BLaER1 (cell line): ENCODE measurements around the gene ACP3.

Experiments used
- H3K27ac ChIP-seq: shearing (Covaris generic); formaldehyde crosslinking; 2 replicates; pipeline ENCODE4 v1.8.1; 2022
- H3K27me3 ChIP-seq: shearing (Covaris generic); formaldehyde crosslinking; 2 replicates; pipeline ENCODE4 v1.8.1; 2022
- H3K36me3 ChIP-seq: shearing (Covaris generic); formaldehyde crosslinking; 2 replicates; pipeline ENCODE4 v1.8.1; 2022
- H3K4me1 ChIP-seq: shearing (Covaris generic); formaldehyde crosslinking; 2 replicates; pipeline ENCODE4 v1.8.1; 2022
- H3K4me2 ChIP-seq: shearing (Covaris generic); formaldehyde crosslinking; 2 replicates; pipeline ENCODE4 v1.8.1; 2022
- H3K4me3 ChIP-seq: shearing (Covaris generic); formaldehyde crosslinking; 2 replicates; pipeline ENCODE4 v1.8.1; 2022
- H3K9ac ChIP-seq: shearing (Covaris generic); formaldehyde crosslinking; 2 replicates; pipeline ENCODE4 v1.8.1; 2022
- H3K9me3 ChIP-seq: shearing (Covaris generic); formaldehyde crosslinking; 2 replicates; pipeline ENCODE4 v1.8.1; 2022
- H4K20me1 ChIP-seq: shearing (Covaris generic); formaldehyde crosslinking; 2 replicates; pipeline ENCODE4 v1.8.1; 2022
- Cebpa-rat ChIP-seq: shearing (Covaris generic); IDR thresholded peaks from 2 replicates; pipeline ENCODE4 v1.8.1; 2022

ACP3 gene

GRCh38 chr3:132317229-132317948, at the start of gene ACP3:
Gene ACP3 (plus strand): TSS chr3:132317407. CDS start chr3:132317457, 50 bp downstream.
- Histone ChIP-seq H3K9ac (no peak within 1 kb of the TSS), H3K9me3 (no peaks in the 10 kb centered on the region; the same call in none of the 2 replicates), H3K36me3 (no peaks in the 10 kb centered on the region), H3K27me3 (no peaks in the 10 kb centered on the region), H3K4me2 (peak within 1 kb of the TSS; percentile 17), H4K20me1 (no peaks in the 10 kb centered on the region), H3K4me3 (no peak within 1 kb of the TSS), H3K27ac (no peak within 1 kb of the TSS), H3K4me1 (peaks cover 11% of the 10 kb centered on the region)
- no peak for TF ChIP-seq Cebpa-rat

- no peak overlapping the region for H3K4me2 ChIP-seq
- H3K9me3 ChIP-seq, result no peaks in the 10 kb centered on the region
- H3K4me1 ChIP-seq, result no peaks in the 10 kb centered on the region
- H3K4me3 ChIP-seq, result no peak overlapping the region
- H3K27me3 ChIP-seq, result no peaks in the 10 kb centered on the region
- no peaks in the 10 kb centered on the region for H3K36me3 ChIP-seq
- H3K27ac ChIP-seq, result no peak overlapping the region
- no peak overlapping the region for H3K9ac ChIP-seq
- no peak for TF ChIP-seq Cebpa-rat
- H4K20me1 ChIP-seq, result no peaks in the 10 kb centered on the region
Measured at GRCh38 chr3:132268956-132269355, 48.3 kb upstream of the ACP3 start.

- no peaks in the 10 kb centered on the region for H3K4me1 ChIP-seq
- H3K4me3 ChIP-seq, result no peak overlapping the region
- no peaks in the 10 kb centered on the region for H4K20me1 ChIP-seq
- H3K27ac ChIP-seq, result no peak overlapping the region
- no peak for TF ChIP-seq Cebpa-rat
- H3K36me3 ChIP-seq, result no peaks in the 10 kb centered on the region
- no peak overlapping the region for H3K9ac ChIP-seq
- H3K9me3 ChIP-seq, result peaks cover 19% of the 10 kb centered on the region
- H3K4me2 ChIP-seq, result no peak overlapping the region
- H3K27me3 ChIP-seq, result no peaks in the 10 kb centered on the region
Measured at GRCh38 chr3:132273036-132273435, 44.2 kb upstream of the ACP3 start.

DNA sequence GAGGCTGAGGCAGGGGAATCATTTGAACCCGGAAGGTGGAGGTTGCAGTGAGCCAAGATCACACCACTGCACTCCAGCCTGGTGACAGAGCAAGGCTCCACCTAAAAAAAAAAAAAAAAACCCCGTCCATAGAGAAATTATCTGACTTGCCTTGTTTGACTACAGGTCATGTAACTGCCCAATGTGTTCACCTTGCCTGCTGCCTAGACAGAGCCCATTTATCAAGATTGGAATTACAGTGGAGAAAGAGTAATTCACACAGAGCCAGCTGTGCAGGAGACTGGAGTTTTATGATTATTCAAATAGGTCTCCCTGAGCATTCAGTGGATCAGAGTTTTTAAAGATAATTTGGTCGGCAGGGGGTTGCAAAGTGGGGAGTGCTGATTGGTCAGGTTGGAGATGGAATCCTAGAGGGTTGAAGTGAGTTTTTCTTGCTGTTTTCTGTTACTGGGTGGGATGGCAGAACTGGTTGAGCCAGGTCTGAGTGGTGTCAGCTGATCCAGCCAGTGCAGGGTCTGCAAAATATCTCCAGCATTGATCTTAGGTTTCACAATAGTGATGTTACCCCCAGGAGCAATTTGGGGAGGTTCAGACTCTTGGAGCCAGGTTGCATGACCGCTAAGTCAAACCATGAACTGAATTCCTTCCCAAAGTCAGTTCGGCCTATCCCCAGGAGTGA, 40.8 kb upstream of the ACP3 start:
- Histone ChIP-seq H3K9me3 (peaks cover 19% of the 10 kb centered on the region), H3K4me3 (no peak overlapping the region), H3K27ac (no peak overlapping the region), H3K4me1 (no peaks in the 10 kb centered on the region), H3K27me3 (no peaks in the 10 kb centered on the region), H4K20me1 (no peaks in the 10 kb centered on the region), H3K36me3 (no peaks in the 10 kb centered on the region), H3K9ac (no peak overlapping the region), H3K4me2 (no peak overlapping the region)
- TF ChIP-seq Cebpa-rat, result no peak

DNA sequence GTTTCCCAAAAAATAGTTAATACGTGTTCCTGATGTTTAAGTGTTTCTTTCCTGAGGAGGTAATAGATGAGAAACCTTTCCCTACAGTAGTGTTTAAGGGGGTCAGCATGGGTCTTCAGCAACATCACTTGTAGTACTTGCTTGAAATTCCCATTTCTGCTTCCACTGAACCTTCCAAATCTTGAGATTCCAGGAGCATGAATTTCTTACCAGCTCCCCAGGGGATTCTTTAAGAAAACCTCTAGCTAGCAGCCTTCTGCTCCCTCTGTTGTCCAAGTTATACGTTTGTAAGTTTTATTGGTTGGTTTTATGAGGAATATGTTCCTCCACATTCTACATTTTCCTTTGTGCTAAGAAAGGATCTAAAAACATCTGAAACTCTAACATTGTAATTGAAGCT, 38.2 kb upstream of the ACP3 start:
- TF ChIP-seq Cebpa-rat, result no peak

DNA sequence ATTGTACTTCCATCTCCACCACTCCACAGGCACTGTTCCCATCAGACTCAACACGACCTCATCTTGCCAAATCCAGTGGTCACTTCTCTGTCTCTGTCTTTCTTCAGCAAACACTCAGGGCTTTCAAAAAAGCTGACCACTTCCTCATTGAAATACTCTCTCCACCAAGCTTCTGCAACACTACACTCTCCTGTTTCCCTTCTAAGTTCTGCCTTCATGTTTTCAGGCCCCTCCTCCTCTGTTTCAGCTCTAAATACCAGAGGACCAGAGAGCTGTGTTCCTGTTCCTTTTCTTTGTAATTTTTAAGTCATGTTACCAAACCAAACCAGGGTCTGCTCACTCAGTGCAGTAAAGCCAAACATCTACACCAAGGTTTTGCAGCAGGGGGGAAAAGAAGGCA, 33.8 kb upstream of the ACP3 start:
- Histone ChIP-seq H4K20me1 (no peaks in the 10 kb centered on the region), H3K36me3 (no peaks in the 10 kb centered on the region), H3K4me2 (no peak overlapping the region), H3K27ac (no peak overlapping the region), H3K9me3 (no peaks in the 10 kb centered on the region), H3K9ac (no peak overlapping the region), H3K4me3 (no peak overlapping the region), H3K4me1 (no peaks in the 10 kb centered on the region), H3K27me3 (no peaks in the 10 kb centered on the region)
- no peak for TF ChIP-seq Cebpa-rat

More for the DNA sequence above, 38.2 kb upstream of the ACP3 start:
- Histone ChIP-seq H3K27me3 (no peaks in the 10 kb centered on the region), H3K27ac (no peak overlapping the region), H3K4me2 (no peak overlapping the region), H3K4me1 (no peaks in the 10 kb centered on the region), H3K9me3 (peaks cover 19% of the 10 kb centered on the region), H3K36me3 (no peaks in the 10 kb centered on the region), H4K20me1 (no peaks in the 10 kb centered on the region), H3K4me3 (no peak overlapping the region), H3K9ac (no peak overlapping the region)

DNA sequence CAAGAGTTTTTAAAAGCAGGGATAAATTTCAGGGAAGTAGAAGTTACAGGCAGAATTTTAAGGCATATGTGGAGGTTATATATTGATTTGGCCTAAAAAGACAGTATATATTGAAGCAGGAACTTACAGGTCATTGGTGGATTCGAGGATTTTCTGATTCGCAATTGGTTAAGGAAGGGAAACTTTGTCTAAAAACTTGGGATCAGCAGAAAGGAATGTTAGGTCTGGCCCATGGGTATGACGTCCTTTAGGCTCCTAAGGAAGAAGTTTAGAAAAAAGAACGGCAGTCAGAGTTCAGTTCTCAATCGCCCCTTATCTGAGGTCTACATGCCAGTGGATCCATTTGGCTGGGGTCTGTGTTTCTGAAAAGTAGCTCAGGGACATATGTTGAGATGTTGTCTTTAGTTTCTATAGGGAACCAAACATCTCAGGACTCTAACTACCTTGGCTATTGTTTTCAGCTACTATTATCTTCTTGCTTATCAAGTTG, 33.2 kb upstream of the ACP3 start:
- no peak overlapping the region for H3K4me2 ChIP-seq
- no peaks in the 10 kb centered on the region for H3K27me3 ChIP-seq
- H3K9me3 ChIP-seq, result no peaks in the 10 kb centered on the region
- H3K36me3 ChIP-seq, result no peaks in the 10 kb centered on the region
- no peak overlapping the region for H3K27ac ChIP-seq
- H3K9ac ChIP-seq, result no peak overlapping the region
- no peaks in the 10 kb centered on the region for H4K20me1 ChIP-seq
- no peak for TF ChIP-seq Cebpa-rat
- H3K4me1 ChIP-seq, result no peaks in the 10 kb centered on the region
- no peak overlapping the region for H3K4me3 ChIP-seq

GRCh38 chr3:132284781-132285619, 32.2 kb upstream of the ACP3 start:
- no peak overlapping the region for H3K27ac ChIP-seq

DNA sequence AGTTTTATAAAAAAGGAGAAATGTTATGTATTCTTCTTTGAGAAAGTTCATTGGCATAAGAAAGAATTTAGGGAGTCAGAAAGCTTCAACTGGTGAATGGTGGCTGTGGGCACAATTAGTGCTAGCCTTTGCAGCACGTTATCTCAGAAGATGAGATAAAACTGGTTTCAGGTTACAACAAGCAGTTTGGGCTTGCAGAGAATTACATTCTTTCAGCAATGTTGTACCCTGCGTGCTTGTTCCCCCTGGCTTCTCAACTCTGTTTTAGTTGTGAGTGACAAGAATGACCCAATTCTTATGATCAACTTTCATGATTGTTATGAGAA, 31.6 kb upstream of the ACP3 start:
- no peak for TF ChIP-seq Cebpa-rat
- no peaks in the 10 kb centered on the region for H3K36me3 ChIP-seq
- H3K4me3 ChIP-seq, result no peak overlapping the region
- H3K4me2 ChIP-seq, result no peak overlapping the region
- H3K9ac ChIP-seq, result no peak overlapping the region
- H4K20me1 ChIP-seq, result no peaks in the 10 kb centered on the region
- H3K27ac ChIP-seq, result no peak overlapping the region
- no peaks in the 10 kb centered on the region for H3K9me3 ChIP-seq
- H3K4me1 ChIP-seq, result no peaks in the 10 kb centered on the region
- H3K27me3 ChIP-seq, result no peaks in the 10 kb centered on the region

More at GRCh38 chr3:132284781-132285619, 32.2 kb upstream of the ACP3 start:
- no peaks in the 10 kb centered on the region for H4K20me1 ChIP-seq
- H3K27me3 ChIP-seq, result no peaks in the 10 kb centered on the region
- no peak overlapping the region for H3K4me2 ChIP-seq
- H3K4me1 ChIP-seq, result no peaks in the 10 kb centered on the region
- no peak overlapping the region for H3K4me3 ChIP-seq
- H3K9me3 ChIP-seq, result no peaks in the 10 kb centered on the region
- H3K36me3 ChIP-seq, result no peaks in the 10 kb centered on the region
- TF ChIP-seq Cebpa-rat, result no peak
- H3K9ac ChIP-seq, result no peak overlapping the region

DNA sequence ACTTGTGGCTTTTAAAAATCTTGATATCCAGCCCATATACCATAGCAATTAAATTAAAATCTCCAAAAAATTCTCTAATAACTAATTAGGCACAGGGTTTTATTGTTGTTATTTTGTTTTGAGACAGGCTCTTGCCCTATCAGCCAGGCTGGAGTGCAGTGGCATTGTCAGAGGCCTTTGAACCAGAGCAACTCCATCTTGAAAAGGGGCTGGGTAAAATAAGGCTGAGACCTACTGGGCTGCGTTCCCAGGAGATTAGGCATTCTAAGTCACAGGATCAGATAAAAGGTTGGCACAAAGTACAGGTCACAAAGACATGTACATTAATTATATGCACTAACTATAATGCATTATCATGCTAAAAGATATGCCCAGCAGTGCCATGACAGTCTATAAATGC, 31.2 kb upstream of the ACP3 start:
- peaks cover 4% of the 10 kb centered on the region; the same call in 1 of the 2 replicates for H3K4me1 ChIP-seq
- H3K4me2 ChIP-seq, result no peak overlapping the region
- H3K9me3 ChIP-seq, result no peaks in the 10 kb centered on the region
- no peaks in the 10 kb centered on the region for H4K20me1 ChIP-seq
- no peak overlapping the region for H3K4me3 ChIP-seq
- H3K27ac ChIP-seq, result no peak overlapping the region
- H3K27me3 ChIP-seq, result no peaks in the 10 kb centered on the region
- no peak overlapping the region for H3K9ac ChIP-seq
- no peak for TF ChIP-seq Cebpa-rat
- H3K36me3 ChIP-seq, result no peaks in the 10 kb centered on the region
